ENCODE measurements around the gene TMEM151B.
"Not testable (repeated sequence)": the region's sequence is repeated elsewhere in the genome, so short reads cannot be mapped to it uniquely, and the experiment has no call there.

Gene TMEM151B

GRCh38 chr6:44229376-44230033, 40.7 kb upstream of the TMEM151B start:
- Histone ChIP-seq H3K9me3 (ENCODE audit: low read depth, low read length) (no peaks in the 10 kb centered on the region), H3K27ac (no peak overlapping the region), H3K9ac (ENCODE audit: insufficient read length) (no peak overlapping the region), H3K36me3 (ENCODE audit: insufficient read depth, low read length) (peaks cover 60% of the 10 kb centered on the region), H3K4me3 (no peak overlapping the region)
- TF ChIP-seq EZH2 (IDR thresholded peaks at IDR 0.05) (no peak), FOXP2 (optimal IDR thresholded peaks at IDR 0.05; ENCODE audit: control extremely low read depth, extremely low read length, insufficient read depth) (no peak), POLR2AphosphoS5 (IDR thresholded peaks at IDR 0.05; ENCODE audit: borderline replicate concordance, low read depth, low read length) (no peak)
- no peak for DNase-seq (ENCODE audit: low read depth, low spot score)

- DNase-seq (ENCODE audit: low read depth, low spot score) = no peak
- TF ChIP-seq FOXP2 (optimal IDR thresholded peaks at IDR 0.05; ENCODE audit: control extremely low read depth, extremely low read length, insufficient read depth) (no peak), EZH2 (IDR thresholded peaks at IDR 0.05) (no peak), POLR2AphosphoS5 (IDR thresholded peaks at IDR 0.05; ENCODE audit: borderline replicate concordance, low read depth, low read length) (no peak)
- Histone ChIP-seq H3K9me3 (ENCODE audit: low read depth, low read length) (no peaks in the 10 kb centered on the region), H3K4me3 (no peak overlapping the region), H3K9ac (ENCODE audit: insufficient read length) (no peak overlapping the region), H3K27ac (no peak overlapping the region), H3K36me3 (ENCODE audit: insufficient read depth, low read length) (peaks cover 65% of the 10 kb centered on the region)
Observed at GRCh38 chr6:44230034-44230675, 40.1 kb upstream of the TMEM151B start.

- not testable (repeated sequence) for DNase-seq (ENCODE audit: low read depth, low spot score)
Observed at GRCh38 chr6:44231426-44231825, 38.8 kb upstream of the TMEM151B start.

GRCh38 chr6:44232676-44233566, 37.3 kb upstream of the TMEM151B start:
- H3K9ac ChIP-seq (ENCODE audit: insufficient read length) = no peak overlapping the region
- H3K36me3 ChIP-seq (ENCODE audit: insufficient read depth, low read length) = peaks cover 74% of the 10 kb centered on the region
- H3K27ac ChIP-seq = no peak overlapping the region

More at GRCh38 chr6:44231426-44231825, 38.8 kb upstream of the TMEM151B start:
- not testable (repeated sequence) for H3K9ac ChIP-seq (ENCODE audit: insufficient read length); H3K4me3 ChIP-seq; H3K27ac ChIP-seq; H3K9me3 ChIP-seq (ENCODE audit: low read depth, low read length)
- peaks cover 74% of the 10 kb centered on the region for H3K36me3 ChIP-seq (ENCODE audit: insufficient read depth, low read length)

GRCh38 chr6:44233567-44234100, 36.6 kb upstream of the TMEM151B start:
- no peak overlapping the region for H3K9ac ChIP-seq (ENCODE audit: insufficient read length)
- H3K27ac ChIP-seq = 0 out of 2 replicates have a peak overlapping the region, but pooled peaks have one; percentile 26
- peaks cover 69% of the 10 kb centered on the region for H3K36me3 ChIP-seq (ENCODE audit: insufficient read depth, low read length)
- no peak overlapping the region for H3K4me3 ChIP-seq
- TF ChIP-seq POLR2AphosphoS5 (IDR thresholded peaks at IDR 0.05; ENCODE audit: borderline replicate concordance, low read depth, low read length) (no peak), EZH2 (IDR thresholded peaks at IDR 0.05) (no peak), FOXP2 (optimal IDR thresholded peaks at IDR 0.05; ENCODE audit: control extremely low read depth, extremely low read length, insufficient read depth) (no peak)
- H3K9me3 ChIP-seq (ENCODE audit: low read depth, low read length) = no peaks in the 10 kb centered on the region
- DNase-seq (ENCODE audit: low read depth, low spot score) = no peak

More at GRCh38 chr6:44232676-44233566, 37.3 kb upstream of the TMEM151B start:
- TF ChIP-seq POLR2AphosphoS5 (IDR thresholded peaks at IDR 0.05; ENCODE audit: borderline replicate concordance, low read depth, low read length) = no peak
- Histone ChIP-seq H3K4me3 (no peak overlapping the region), H3K9me3 (ENCODE audit: low read depth, low read length) (no peaks in the 10 kb centered on the region)
- DNase-seq (ENCODE audit: low read depth, low spot score) = no peak

- peaks cover 61% of the 10 kb centered on the region for H3K36me3 ChIP-seq (ENCODE audit: insufficient read depth, low read length)
- no peak overlapping the region for H3K4me3 ChIP-seq
- peak overlapping the region; percentile 26 for H3K27ac ChIP-seq
- DNase-seq (ENCODE audit: low read depth, low spot score) = no peak
- H3K9ac ChIP-seq (ENCODE audit: insufficient read length) = no peak overlapping the region
- no peaks in the 10 kb centered on the region for H3K9me3 ChIP-seq (ENCODE audit: low read depth, low read length)
- TF ChIP-seq EZH2 (IDR thresholded peaks at IDR 0.05) (no peak), FOXP2 (optimal IDR thresholded peaks at IDR 0.05; ENCODE audit: control extremely low read depth, extremely low read length, insufficient read depth) (no peak), POLR2AphosphoS5 (IDR thresholded peaks at IDR 0.05; ENCODE audit: borderline replicate concordance, low read depth, low read length) (no peak)
Observed at GRCh38 chr6:44234101-44235025, 35.9 kb upstream of the TMEM151B start.

GRCh38 chr6:44235269-44235668, 35.0 kb upstream of the TMEM151B start:
- TF ChIP-seq POLR2AphosphoS5 (IDR thresholded peaks at IDR 0.05; ENCODE audit: borderline replicate concordance, low read depth, low read length) = no peak
- TF ChIP-seq EZH2 (IDR thresholded peaks at IDR 0.05) = no peak
- TF ChIP-seq FOXP2 (optimal IDR thresholded peaks at IDR 0.05; ENCODE audit: control extremely low read depth, extremely low read length, insufficient read depth) = no peak
- Histone ChIP-seq H3K9me3 (ENCODE audit: low read depth, low read length) (no peaks in the 10 kb centered on the region), H3K9ac (ENCODE audit: insufficient read length) (no peak overlapping the region), H3K4me3 (no peak overlapping the region), H3K27ac (peak overlapping the region; percentile 26), H3K36me3 (ENCODE audit: insufficient read depth, low read length) (peaks cover 52% of the 10 kb centered on the region)
- no peak for DNase-seq (ENCODE audit: low read depth, low spot score)

All from SK-N-MC (cell line).